ENCODE measurements around the gene MAK. TPM values are rescaled to one million over a fixed set of nuclear protein-coding genes. Genes with fewer than 3 reads are reported as not detected.

MAK gene
- total RNA-seq, 1 experiment from 2014 or later = 0.20 TPM

- H4K5ac ChIP-seq (ENCODE audit: insufficient read length, low read depth, low read length) = no peak overlapping the region
- no peak overlapping the region for H3K4ac ChIP-seq (ENCODE audit: low read depth, low read length)
- H4K8ac ChIP-seq (replicated peaks; ENCODE audit: insufficient read length, low read depth, low read length) = no peak overlapping the region
- Mint-ChIP-seq H3K9me3 (no peaks in the 10 kb centered on the region; a peak in 2 of 5 replicates), H3K36me3 (ENCODE audit: insufficient read depth in 1 of 3, low read depth in 3 of 3) (peaks cover 16 to 54% (median 50%) of the 10 kb centered on the region in 3 experiments), H3K27ac (peak overlapping the region in 2 of 3 experiments; percentile 76 to 80; a peak in 3 of 7 replicates), H3K4me3 (peak overlapping the region in 1 of 2 experiments; percentile 43; a peak in 1 of 5 replicates), H3K4me1 (peaks cover 19 to 23% of the 10 kb centered on the region in 2 experiments), H3K27me3 (ENCODE audit: low read depth) (no peaks in the 10 kb centered on the region)
- 0 out of 2 replicates have a peak, but pooled peaks cover 2% of the 10 kb centered on the region for H3K4me1 ChIP-seq (ENCODE audit: insufficient read depth, low read length)
- no peak overlapping the region for H3K4me2 ChIP-seq (ENCODE audit: insufficient read depth, insufficient read length, low read length)
- H3K79me1 ChIP-seq (ENCODE audit: insufficient read depth, low read depth, low read length, poor library complexity, severe bottlenecking) = no peaks in the 10 kb centered on the region
- H2BK20ac ChIP-seq (ENCODE audit: low read depth, low read length, poor library complexity, severe bottlenecking) = no peak overlapping the region
- no peaks in the 10 kb centered on the region for H4K20me1 ChIP-seq (ENCODE audit: control insufficient read depth, insufficient read depth, insufficient read length)
- no peak overlapping the region for H2BK12ac ChIP-seq (ENCODE audit: insufficient read length, low read depth, low read length)
- H2AFZ ChIP-seq (ENCODE audit: low read length) = no peak overlapping the region
- no peaks in the 10 kb centered on the region for H3K79me2 ChIP-seq (ENCODE audit: insufficient read depth, low read length)
- H2BK5ac ChIP-seq (ENCODE audit: insufficient read length, low read length) = no peak overlapping the region
- H3K9ac ChIP-seq (ENCODE audit: extremely low read depth, insufficient read length, low read length) = no peak overlapping the region
- H3K23me2 ChIP-seq (ENCODE audit: insufficient read length, low read depth, low read length, poor library complexity, severe bottlenecking) = peaks cover 9% of the 10 kb centered on the region
- no peak overlapping the region for H2AK5ac ChIP-seq (ENCODE audit: insufficient read length, low read length)
- no peak overlapping the region for H3T11ph ChIP-seq (ENCODE audit: low read length)
- no peak for TF ChIP-seq CTCF (conservative IDR thresholded peaks at IDR 0.05)
- no peaks in the 10 kb centered on the region for H3K27me3 ChIP-seq (ENCODE audit: insufficient read depth, low read length)
- DNase-seq = no peak
- H2BK120ac ChIP-seq (ENCODE audit: low read depth, low read length, poor library complexity, severe bottlenecking) = no peak overlapping the region
- no peak overlapping the region for H3K23ac ChIP-seq (ENCODE audit: insufficient read length, low read depth, low read length)
- no peak overlapping the region for H2BK15ac ChIP-seq (ENCODE audit: low read depth, low read length)
- H3K9me3 ChIP-seq (ENCODE audit: control insufficient read depth, low read depth, low read length) = no peaks in the 10 kb centered on the region
- H3K27ac ChIP-seq (ENCODE audit: insufficient read length, low read depth, low read length) = no peak overlapping the region
- H4K91ac ChIP-seq (ENCODE audit: insufficient read length, low read depth, low read length) = no peak overlapping the region
- no peak overlapping the region for H3K18ac ChIP-seq (ENCODE audit: insufficient read length, low read depth, low read length)
- WGBS (ENCODE audit: extremely low coverage, insufficient read length, low lambda C conversion rate) = no CpG with 5 or more reads among the region's 9 CpGs
- H3K56ac ChIP-seq (ENCODE audit: insufficient read length, low read depth, low read length) = no peak overlapping the region
- no peak overlapping the region for H3K14ac ChIP-seq (ENCODE audit: insufficient read depth, low read length)
These were observed 112.6 kb downstream of the MAK start for GRCh38 chr6:10725716-10726115.
